Measurements from ENCODE around the gene PPP2R2C.

DNA sequence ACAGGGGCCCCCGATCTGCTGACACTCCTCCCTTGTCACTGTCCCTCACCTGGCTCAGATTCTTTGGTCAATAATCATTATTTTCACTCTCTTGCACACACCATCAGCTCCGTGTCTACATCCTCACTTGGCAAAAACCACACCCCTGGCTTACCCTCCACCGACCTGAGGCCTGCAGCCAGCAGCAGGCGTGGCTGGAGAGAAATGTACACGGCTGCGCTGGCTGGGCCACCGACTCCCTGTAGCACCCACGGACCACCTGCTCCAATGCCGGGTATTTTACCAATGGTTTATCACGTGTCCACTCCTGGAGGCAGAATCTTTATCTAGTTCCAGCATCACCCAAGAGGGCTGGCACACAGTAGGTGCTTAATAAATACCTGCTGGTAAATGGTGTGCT is 104.3 kb downstream of the PPP2R2C start:
- no peak for TF ChIP-seq EZH2 (IDR thresholded peaks at IDR 0.05; ENCODE audit: borderline replicate concordance, low read depth, low read length, severe bottlenecking)
- TF ChIP-seq CTCF (IDR thresholded peaks at IDR 0.05; ENCODE audit: borderline replicate concordance, extremely low read depth, low read length, poor library complexity, severe bottlenecking) = no peak
